ENCODE data around the gene KCTD16. TPM values are rescaled to one million over a fixed set of nuclear protein-coding genes. Genes with fewer than 3 reads are reported as not detected.

Gene KCTD16
- total RNA-seq, 2 donors from 2014 or later, result 0.14 to 0.62 TPM

DNA sequence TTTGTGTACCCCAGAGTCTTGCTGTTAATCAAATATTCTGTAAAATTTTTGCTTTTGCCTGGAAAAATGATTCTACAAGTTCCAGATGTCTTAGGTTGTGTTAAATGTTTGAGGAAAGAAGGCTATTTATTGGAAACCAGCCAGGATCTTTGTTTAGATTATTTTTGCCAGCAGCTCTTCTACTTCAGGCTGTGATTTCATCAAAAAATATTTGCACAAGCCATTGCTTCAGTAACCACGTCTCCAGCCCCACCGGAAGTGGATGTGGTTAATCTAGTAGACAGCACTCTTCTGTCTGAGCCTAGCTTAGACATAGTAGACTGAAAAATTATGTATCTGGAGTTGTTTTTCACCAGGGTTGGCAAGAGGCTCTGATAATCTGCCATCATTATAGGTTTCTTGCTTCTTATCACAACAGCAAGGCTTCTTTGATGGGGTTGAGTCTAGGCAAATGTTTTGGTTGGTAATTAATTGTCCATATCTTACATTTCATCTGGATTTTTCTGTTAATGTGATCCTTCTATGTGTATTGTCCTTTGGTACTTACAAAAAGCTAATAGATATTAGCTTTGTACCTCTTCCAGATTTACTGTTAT is 17.1 kb downstream of the KCTD16 start:
- TF ChIP-seq CTCF (IDR thresholded peaks at IDR 0.05), result no peak
- no peaks in the 10 kb centered on the region for H3K9me3 ChIP-seq
- H3K4me1 ChIP-seq (replicated peaks), result no peaks in the 10 kb centered on the region
- no peak overlapping the region for H3K4me3 ChIP-seq
- WGBS, result 2% methylated on average over 2 of the region's 2 CpGs
- intact Hi-C loops (cut with DNase I), result no loop called here
- no peaks in the 10 kb centered on the region for H3K36me3 ChIP-seq
- H3K27ac ChIP-seq, result no peak overlapping the region
- DNase-seq (ENCODE audit: low spot score), result peak; percentile 12
- no peaks in the 10 kb centered on the region for H3K27me3 ChIP-seq (replicated peaks; ENCODE audit: insufficient read depth)

- H3K9me3 ChIP-seq, result no peaks in the 10 kb centered on the region
- no peak overlapping the region for H3K4me3 ChIP-seq
- no peaks in the 10 kb centered on the region for H3K36me3 ChIP-seq
- intact Hi-C loops (cut with DNase I), result no loop called here
- H3K27ac ChIP-seq, result no peak overlapping the region
- H3K4me1 ChIP-seq (replicated peaks), result no peaks in the 10 kb centered on the region
- 62% methylated on average over 10 of the region's 10 CpGs for WGBS
- no peak for TF ChIP-seq CTCF (IDR thresholded peaks at IDR 0.05)
- TF ChIP-seq POLR2A (IDR thresholded peaks at IDR 0.05), result no peak
- no peak for TF ChIP-seq POLR2AphosphoS5 (IDR thresholded peaks at IDR 0.05)
- DNase-seq (ENCODE audit: low spot score), result no peak
- no peaks in the 10 kb centered on the region for H3K27me3 ChIP-seq (replicated peaks; ENCODE audit: insufficient read depth)
Observed at GRCh38 chr5:144189800-144190429, 19.2 kb downstream of the KCTD16 start.

DNA sequence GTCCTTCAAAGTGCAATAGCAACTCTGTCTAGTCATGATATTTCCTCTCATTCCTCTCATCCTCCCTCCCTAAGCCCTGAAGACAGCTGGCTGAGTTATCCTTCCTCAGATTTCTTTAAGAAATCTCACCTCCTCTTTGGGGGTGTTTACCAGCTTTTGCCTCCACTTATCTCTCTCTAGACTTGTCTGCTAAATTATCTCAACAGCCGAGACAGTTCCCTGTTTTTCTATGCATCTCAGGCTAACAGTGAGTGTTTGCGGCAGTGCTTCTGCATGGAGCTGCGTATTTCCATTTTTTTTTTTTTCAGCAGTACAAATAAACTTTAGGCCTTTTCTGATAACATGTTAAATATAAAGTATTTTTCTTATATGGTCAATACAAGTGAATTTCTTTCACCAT is 20.9 kb downstream of the KCTD16 start:
- no peaks in the 10 kb centered on the region for H3K4me1 ChIP-seq (replicated peaks)
- no peaks in the 10 kb centered on the region for H3K9me3 ChIP-seq
- no peak overlapping the region for H3K4me3 ChIP-seq
- intact Hi-C loops (cut with DNase I), result no loop called here
- no peak overlapping the region for H3K27ac ChIP-seq
- no peaks in the 10 kb centered on the region for H3K27me3 ChIP-seq (replicated peaks; ENCODE audit: insufficient read depth)
- H3K36me3 ChIP-seq, result no peaks in the 10 kb centered on the region
- DNase-seq (ENCODE audit: low spot score), result no peak
- TF ChIP-seq POLR2AphosphoS5 (IDR thresholded peaks at IDR 0.05) (no peak), CTCF (IDR thresholded peaks at IDR 0.05) (no peak), POLR2A (IDR thresholded peaks at IDR 0.05) (no peak)
- WGBS, result 88% methylated on average over 3 of the region's 3 CpGs

GRCh38 chr5:144191998-144192397 is 21.3 kb downstream of the KCTD16 start:
- Histone ChIP-seq H3K4me3 (no peak overlapping the region), H3K27ac (no peak overlapping the region), H3K27me3 (replicated peaks; ENCODE audit: insufficient read depth) (no peaks in the 10 kb centered on the region), H3K4me1 (replicated peaks) (no peaks in the 10 kb centered on the region), H3K36me3 (no peaks in the 10 kb centered on the region), H3K9me3 (no peaks in the 10 kb centered on the region)
- TF ChIP-seq CTCF (IDR thresholded peaks at IDR 0.05) (peak in 2 of 4 experiments; percentile 6 to 39), POLR2AphosphoS5 (IDR thresholded peaks at IDR 0.05) (no peak)
- no peak for DNase-seq (ENCODE audit: low spot score)
- intact Hi-C loops (cut with DNase I), result no loop called here
- WGBS, result 25% methylated on average over 3 of the region's 3 CpGs

- H3K4me1 ChIP-seq (replicated peaks), result no peaks in the 10 kb centered on the region
- TF ChIP-seq POLR2AphosphoS5 (IDR thresholded peaks at IDR 0.05) (no peak), POLR2A (IDR thresholded peaks at IDR 0.05) (no peak), CTCF (IDR thresholded peaks at IDR 0.05) (no peak)
- intact Hi-C loops (cut with DNase I), result no loop called here
- no peak overlapping the region for H3K4me3 ChIP-seq
- no peak for DNase-seq (ENCODE audit: low spot score)
- no peaks in the 10 kb centered on the region for H3K36me3 ChIP-seq
- no peaks in the 10 kb centered on the region for H3K9me3 ChIP-seq
- H3K27me3 ChIP-seq (replicated peaks; ENCODE audit: insufficient read depth), result no peaks in the 10 kb centered on the region
- no peak overlapping the region for H3K27ac ChIP-seq
Observed at GRCh38 chr5:144192661-144193060, 22.0 kb downstream of the KCTD16 start.

Data from prostate gland (tissue), 2 donors.